ENCODE results near the gene DSC3.

DSC3 gene

GRCh38 chr18:30969670-30970170 lies 72.8 kb downstream of the DSC3 start:
- no peak for DNase-seq

- DNase-seq = no peak
These were observed 74.8 kb downstream of the DSC3 start for GRCh38 chr18:30967701-30968100.

- no peak for DNase-seq
These were observed 77.3 kb downstream of the DSC3 start for GRCh38 chr18:30965237-30965636.

- DNase-seq = no peak
These were observed 81.9 kb downstream of the DSC3 start for GRCh38 chr18:30960661-30961060.

GRCh38 chr18:30957066-30957465 lies 85.5 kb downstream of the DSC3 start:
- no peak for DNase-seq

- DNase-seq = no peak
These were observed 88.3 kb downstream of the DSC3 start for GRCh38 chr18:30954262-30954661.

- no peak for DNase-seq
These were observed 96.8 kb downstream of the DSC3 start for GRCh38 chr18:30945761-30946160.

GRCh38 chr18:30944773-30945417 lies 97.6 kb downstream of the DSC3 start:
- DNase-seq = no peak

GRCh38 chr18:30940952-30941539 lies 101.5 kb downstream of the DSC3 start:
- DNase-seq = no peak
